ENCODE data around the gene NAE1.

DNA sequence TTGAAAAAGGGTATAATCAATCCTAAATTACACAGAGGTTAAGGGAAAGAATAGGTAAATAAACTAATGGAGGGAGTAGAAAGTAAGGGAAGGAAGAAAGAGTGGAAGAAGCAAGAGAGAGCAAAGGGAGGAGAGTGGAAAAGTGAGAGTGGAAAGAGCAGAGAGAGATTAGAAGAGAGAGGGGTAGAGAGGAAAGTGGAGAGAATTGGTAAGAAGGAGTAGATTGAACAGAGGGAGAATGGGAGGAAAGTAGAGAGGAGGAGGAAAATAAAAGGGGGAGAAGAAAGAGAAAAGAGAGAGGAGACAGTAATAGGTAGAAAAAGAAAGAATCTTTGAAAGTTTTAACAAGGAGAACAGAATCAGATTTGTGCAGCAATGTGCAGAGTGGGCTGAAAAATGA, 54.3 kb downstream of the NAE1 start:
- TF ChIP-seq POLR2A (IDR thresholded peaks at IDR 0.05), result no peak
- TF ChIP-seq, protein P1, sequence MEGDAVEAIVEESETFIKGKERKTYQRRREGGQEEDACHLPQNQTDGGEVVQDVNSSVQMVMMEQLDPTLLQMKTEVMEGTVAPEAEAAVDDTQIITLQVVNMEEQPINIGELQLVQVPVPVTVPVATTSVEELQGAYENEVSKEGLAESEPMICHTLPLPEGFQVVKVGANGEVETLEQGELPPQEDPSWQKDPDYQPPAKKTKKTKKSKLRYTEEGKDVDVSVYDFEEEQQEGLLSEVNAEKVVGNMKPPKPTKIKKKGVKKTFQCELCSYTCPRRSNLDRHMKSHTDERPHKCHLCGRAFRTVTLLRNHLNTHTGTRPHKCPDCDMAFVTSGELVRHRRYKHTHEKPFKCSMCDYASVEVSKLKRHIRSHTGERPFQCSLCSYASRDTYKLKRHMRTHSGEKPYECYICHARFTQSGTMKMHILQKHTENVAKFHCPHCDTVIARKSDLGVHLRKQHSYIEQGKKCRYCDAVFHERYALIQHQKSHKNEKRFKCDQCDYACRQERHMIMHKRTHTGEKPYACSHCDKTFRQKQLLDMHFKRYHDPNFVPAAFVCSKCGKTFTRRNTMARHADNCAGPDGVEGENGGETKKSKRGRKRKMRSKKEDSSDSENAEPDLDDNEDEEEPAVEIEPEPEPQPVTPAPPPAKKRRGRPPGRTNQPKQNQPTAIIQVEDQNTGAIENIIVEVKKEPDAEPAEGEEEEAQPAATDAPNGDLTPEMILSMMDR (IDR thresholded peaks at IDR 0.05), result no peak

All from adrenal gland (tissue), 5 donors.